Effector CD8-positive, alpha-beta T cell (primary cell): ENCODE data around the gene CTNNA2.

Source experiments
- DNase-seq: peaks from one replicate; lab custom pipeline; 2025; lab: John Stamatoyannopoulos, UW

CTNNA2 gene

DNA sequence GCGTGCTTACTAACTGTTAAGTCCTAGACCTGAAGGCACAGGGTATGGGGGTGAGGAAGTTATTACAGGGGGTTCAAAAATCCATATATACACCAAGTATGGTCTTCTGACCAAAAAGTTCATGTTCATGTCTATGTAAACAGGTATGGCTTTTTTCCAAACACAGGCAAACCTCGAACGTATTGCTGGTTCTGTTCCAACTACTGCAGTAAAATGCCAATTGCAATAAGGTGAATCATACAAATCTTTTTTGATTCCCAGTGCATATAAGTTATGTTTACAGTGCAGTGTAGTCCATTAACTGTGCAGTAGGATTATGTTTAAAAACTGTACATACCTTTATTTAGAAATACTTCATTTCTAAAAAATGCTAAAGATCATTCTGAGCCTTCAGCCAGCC is 1037.0 kb downstream of the CTNNA2 start:
- DNase-seq, result no peak

DNA sequence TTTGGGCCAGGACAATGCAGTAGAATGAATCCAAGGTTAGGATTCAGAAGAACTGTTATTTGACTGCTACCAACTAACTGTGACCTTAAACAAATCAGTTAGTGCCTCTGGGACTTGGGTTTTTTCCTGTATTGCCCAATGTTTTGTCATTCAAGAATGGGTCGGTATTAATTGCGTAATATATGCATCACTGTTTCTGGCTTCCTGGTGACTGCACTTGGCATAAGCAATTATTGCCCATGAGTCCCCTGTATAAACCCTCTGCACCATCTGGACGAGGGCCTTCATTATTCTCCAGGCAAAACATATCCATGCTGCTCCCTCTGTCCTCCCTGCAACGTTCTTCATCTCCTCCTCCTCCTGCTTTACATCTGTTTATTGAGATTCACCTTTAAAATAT is 1047.5 kb downstream of the CTNNA2 start:
- DNase-seq, result no peak

DNA sequence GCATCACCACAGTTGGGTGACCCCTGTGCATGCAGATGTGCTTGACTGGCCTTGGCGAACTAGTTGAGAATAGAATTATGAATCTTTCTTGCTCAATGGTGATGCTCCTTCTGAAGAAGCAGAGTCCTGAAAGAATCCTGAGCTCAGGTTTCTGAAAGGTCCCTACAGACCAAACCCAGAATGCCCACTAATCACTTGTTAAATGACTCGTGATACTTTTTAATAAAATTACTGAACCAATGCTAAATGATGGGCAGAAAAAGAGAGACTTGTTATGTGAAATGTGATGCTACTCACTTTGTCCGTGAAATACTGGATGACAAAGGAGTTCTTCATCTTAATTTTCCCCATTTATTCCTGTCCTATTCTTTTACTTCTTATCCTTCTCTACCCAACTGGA is 1055.2 kb downstream of the CTNNA2 start:
- no peak for DNase-seq

DNA sequence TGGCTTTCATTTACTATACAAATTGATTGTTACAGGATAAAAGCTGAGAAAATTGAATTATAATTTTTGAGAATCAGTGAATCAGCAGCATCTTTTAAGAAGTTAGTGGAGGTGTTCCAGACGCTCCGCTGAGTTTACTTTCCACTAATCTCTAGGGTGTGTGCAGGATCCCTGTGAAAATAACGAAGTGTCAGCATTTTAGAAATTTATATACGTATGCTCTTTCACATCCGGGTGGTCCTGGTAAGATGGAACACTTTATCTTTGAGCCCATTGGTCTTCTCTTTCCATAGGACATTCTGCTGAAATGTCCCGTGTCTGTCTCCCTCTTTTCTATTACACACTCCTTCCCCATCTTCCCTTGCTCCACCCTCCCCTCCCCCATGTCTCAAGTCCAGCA is 1060.3 kb downstream of the CTNNA2 start:
- DNase-seq, result no peak

DNA sequence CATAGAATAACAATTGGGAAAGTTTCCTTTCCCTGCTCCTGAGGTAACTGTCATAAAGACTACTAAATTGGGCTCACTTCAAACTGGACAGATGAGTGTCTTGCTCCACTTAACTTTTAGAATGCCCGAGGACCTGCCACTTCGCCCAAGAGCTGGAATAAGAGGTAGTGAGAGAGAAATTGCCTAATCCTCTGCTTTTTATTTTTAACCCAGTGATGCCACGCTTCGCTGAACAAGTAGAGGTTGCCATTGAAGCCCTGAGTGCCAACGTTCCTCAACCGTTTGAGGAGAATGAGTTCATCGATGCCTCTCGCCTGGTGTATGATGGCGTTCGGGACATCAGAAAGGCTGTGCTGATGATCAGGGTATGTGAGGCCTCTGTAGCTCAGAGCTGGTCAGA is 1061.1 kb downstream of the CTNNA2 start:
- DNase-seq, result no peak

DNA sequence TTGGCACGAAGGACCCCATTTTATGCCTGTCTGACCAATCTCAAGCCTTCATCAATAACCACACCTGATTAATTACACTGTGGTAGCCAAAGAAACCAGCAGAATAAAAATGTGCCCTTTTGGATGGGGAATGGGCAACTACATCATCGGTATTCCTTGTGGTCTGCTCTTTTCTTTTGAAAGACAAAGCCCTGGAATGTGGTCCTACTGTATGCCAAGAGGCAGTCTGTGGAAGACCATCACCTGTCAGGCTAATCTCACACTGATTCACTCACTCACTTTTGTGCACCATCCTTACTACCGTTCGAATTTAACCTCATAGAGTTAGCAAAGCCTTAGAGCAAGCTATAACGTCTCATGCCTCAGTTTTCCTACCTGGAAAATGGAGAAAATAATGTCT is 1066.9 kb downstream of the CTNNA2 start:
- DNase-seq, result no peak

DNA sequence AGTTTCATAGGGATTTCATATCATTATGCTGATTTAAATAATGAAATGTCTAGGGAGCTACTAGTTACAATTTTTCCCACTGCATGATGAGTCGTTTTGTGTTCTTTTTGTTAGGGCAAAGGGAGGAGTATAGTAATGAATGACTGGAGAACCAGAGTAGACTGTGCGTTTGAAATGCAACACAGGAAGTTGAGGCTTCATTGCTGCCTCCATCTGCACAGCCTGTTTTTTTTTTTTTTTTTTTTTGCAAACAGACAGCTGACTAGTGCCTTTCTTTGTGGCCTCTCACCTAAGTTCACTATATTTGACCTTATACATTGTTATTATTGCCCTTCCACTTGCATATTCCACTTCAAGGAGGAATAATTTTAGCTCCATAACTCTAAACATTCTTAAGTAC is 1078.4 kb downstream of the CTNNA2 start:
- no peak for DNase-seq

DNA sequence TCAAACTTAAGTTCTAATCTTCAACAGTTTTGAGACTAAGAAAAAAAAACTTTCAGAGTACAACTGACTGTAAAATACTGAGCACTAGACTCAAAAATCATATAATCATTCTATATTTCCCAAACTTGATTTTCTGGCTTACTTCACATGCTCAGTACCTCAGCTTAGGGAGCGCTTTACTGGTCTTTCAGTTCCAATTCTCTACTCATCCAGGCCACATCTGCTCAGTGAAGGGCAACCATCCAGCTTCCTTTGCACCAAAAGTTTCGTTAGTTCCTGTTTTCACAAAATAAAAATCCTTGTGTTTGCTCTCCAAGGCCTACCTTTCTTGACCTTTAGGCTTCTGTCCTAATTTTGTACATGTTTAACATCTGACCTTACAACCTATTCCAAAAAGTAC is 1079.3 kb downstream of the CTNNA2 start:
- no peak for DNase-seq

DNA sequence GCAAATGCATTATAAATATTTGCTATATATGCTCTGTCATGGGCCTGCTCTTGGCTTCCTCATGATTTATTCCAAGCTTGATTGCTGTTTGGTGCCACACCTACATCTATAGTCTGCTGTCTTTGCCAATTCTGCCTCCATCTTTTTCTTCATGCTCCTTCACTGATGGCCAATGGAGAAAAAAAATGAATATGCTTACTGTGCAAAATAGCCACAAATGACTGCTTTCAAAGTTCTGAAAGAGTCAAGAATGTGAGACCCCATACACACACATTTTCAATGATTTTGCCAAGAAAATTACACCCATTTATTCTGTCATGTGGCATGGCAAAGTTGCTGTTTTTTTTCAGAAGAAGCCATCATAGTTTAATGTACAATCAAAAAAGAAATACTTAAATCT is 1097.3 kb downstream of the CTNNA2 start:
- no peak for DNase-seq

DNA sequence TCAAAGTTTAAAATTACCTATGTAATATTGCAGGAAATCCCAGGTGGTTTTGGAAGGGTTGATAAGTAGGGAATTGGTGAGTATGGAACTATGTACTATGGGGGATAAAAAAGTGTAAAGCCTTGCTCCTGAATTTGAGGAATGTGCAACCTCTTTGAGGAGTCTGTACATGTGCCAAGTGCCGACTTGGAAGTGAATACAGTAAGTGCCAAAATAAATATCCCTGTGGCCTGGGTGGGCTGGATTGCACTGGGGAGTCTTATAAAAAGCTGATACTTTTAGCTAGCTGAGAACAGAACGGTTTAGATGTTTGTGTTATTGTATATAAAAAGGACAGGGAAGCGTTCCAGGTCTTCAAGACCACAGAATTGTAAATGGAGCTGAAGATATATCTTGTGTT is 1108.8 kb downstream of the CTNNA2 start:
- DNase-seq, result no peak

DNA sequence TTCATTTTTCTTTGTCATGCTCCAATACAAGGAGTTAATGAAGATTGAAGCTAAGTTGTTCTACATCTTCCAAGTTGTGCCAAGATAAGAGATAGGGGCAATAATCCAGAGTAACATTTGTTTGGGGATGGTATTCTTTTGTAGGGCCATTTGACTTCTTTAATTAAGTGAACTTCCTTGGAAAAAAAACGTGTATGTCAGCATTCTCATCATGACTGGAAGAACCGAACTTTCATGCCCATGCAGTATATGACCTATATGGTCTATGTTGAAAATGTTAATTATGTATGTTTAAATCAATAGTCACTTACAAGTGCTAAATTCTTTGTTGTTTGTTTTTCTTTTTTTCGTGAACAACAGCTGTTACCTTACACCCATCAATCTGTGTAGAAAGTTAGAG is 1111.2 kb downstream of the CTNNA2 start:
- no peak for DNase-seq

DNA sequence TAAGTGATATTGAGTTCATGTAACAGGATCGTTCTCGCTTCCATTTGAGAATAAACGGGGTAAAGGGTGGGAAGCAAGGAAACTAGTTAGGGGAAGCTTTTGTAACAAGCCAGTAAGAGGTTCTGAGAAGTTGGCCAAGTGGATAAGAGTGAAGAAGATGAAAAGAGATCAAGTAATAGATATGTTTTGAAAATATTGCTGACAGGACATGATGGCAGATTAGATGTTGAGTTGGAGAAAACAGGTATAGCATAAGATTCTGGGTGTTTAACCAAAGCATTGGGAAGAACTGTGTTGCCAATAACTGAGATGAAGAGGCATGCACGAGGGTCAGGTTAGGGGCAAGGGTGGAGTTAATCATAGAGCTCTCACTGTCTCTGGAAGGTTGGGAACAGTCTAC is 1121.7 kb downstream of the CTNNA2 start:
- no peak for DNase-seq

DNA sequence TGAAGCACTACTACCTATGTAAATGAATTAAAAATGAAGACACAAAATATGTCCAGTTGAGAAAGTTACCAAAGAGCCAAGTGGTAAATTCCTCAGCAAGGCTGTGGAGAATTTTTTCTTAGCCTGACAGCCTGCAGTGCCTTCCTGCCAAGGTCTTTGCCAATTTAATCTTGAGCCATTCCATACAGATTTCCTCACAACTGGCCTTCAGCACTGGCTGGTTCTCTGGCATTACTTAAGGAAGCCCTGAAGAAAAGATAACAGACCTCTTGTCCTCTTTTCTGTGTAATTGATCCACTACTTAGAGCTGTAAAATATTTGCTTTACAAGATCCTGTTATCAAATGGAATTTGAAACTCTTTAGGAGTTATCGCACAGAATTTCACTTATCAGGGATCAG is 1125.9 kb downstream of the CTNNA2 start:
- DNase-seq, result no peak

DNA sequence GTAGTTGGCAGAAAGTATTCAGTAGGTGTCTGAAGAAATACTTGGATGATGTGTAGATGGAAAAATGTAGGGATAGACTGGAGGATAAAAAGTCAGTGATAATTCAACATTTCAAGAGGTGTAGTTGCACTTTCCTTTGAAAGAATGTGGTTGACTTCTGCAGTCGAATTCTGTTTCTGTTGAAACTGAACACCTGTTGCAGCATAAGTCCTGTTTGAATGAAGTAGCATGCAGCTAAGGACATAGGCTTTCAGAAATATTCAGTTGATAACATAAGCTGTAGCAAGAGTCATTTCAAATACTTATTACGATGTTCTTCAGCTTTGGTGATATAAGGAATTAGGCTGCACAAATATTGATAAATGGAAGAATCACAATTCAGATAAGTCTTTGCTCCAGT is 1129.6 kb downstream of the CTNNA2 start:
- no peak for DNase-seq

DNA sequence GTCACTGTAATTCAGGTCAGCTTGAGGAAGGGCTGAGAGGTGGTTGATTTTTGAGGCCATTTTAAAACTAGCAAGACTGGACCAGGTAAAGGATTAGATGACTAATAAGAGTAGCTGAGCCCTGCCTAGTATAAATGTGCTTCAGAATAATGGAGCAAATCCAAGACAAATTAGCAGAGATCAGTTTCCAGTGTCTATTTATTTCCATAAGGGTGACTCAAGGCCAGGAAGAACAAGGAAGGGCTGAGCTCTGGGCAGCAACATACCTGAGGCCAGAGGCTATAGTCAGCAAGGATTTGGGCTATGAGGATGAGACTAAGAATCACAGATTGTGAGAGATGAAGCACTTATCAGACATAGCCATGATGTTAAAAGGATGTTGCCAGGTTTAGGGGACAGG is 1130.7 kb downstream of the CTNNA2 start:
- no peak for DNase-seq

DNA sequence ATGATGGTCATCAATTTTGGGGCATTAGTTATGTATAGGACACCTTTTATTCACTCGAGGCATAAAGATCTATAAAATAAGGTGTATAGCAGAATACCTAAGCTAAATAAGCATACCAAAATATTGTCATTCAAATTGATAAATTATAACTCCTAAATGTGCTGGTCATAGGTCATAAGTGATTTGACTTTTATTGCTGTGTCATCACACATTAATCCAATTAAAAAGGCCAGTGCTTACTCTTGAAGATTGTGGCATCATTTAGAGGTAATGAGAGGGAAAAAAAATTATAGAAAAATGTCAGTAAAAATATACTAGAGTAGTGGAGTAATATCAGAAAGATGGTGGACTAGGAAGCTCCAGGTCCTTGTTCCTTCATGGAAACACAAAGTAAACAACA is 1138.6 kb downstream of the CTNNA2 start:
- no peak for DNase-seq

DNA sequence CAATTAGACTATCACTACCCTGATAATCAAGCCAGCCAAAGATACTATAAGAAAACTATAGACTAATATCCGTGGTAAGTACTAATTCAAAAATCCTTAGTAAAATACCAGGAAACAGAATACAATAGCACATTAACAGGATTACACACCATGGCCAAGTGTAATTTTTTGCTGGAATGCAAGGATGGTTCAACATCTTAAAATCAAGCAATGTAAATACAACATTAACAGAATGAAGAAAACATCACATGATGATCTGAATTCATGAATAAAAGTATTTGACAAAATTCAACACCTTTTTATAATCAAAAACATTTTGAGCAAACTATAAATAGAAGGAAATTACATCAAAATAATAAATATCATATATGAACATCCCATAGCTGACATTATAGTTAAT is 1142.4 kb downstream of the CTNNA2 start:
- DNase-seq, result no peak

DNA sequence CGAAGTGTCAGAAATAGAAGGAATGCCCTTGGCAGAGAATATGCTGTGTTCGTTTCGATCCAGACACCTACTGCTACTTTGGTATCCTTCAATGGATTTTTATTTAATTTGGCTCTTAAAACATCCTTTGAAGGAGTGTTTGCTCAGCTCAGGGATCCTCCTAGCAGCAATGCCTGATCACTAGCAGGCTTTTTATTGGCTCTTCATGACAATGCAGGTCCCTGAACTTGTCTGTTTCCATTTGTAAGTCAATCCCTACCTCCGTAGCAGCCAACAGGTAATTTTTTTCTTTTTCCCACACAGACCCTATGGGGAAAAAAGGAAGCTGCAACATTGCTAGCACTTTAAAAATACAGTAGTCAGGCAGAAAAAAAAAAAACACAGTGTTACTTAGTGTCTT is 1157.9 kb downstream of the CTNNA2 start:
- DNase-seq, result no peak

DNA sequence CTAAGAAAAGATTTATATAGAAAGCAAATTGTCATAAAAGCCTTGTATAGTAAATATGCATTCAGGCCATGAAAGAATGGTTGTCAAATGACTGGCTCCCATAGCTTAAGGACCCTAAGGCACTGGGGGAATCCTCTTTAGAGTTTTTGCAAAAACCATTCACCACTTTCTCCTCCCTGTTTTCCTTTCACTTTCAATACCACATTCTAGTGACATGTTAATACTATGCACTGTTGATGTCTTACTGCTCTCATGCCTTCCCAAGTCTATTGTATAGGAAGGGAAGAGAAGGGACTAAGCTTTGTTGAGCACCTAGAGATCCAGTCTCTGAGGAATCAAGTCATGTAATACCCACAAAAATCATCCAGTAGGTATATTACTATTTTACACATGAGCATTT is 1174.7 kb downstream of the CTNNA2 start:
- no peak for DNase-seq

DNA sequence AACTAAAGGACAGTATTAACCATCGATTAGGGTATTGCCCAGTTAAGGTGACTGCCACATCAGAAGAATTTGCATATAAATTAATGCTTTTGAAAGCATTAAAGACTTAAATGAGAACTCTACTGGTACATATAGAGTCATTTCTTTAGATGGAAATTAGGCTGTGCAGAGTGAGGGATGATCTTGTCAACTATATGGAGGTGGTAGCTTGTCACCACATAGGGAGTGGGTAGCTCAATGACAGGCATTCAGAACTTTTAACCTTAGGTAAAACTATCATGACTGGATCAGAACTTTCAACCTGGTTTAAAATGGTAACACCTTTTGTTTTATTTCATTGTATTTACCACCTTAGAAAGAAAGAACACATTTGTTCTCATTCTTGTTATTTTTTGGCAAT is 1176.3 kb downstream of the CTNNA2 start:
- DNase-seq, result no peak
